ENCODE measurements around the gene SMAD6. TPM values are rescaled to one million over a fixed set of nuclear protein-coding genes. Genes with fewer than 3 reads are reported as not detected.
"Not testable (repeated sequence)": the region's sequence is repeated elsewhere in the genome, so short reads cannot be mapped to it uniquely, and the experiment has no call there.

Gene SMAD6
- total RNA-seq, 2 donors from 2014 or later, result 14.0 to 25.4 TPM

DNA sequence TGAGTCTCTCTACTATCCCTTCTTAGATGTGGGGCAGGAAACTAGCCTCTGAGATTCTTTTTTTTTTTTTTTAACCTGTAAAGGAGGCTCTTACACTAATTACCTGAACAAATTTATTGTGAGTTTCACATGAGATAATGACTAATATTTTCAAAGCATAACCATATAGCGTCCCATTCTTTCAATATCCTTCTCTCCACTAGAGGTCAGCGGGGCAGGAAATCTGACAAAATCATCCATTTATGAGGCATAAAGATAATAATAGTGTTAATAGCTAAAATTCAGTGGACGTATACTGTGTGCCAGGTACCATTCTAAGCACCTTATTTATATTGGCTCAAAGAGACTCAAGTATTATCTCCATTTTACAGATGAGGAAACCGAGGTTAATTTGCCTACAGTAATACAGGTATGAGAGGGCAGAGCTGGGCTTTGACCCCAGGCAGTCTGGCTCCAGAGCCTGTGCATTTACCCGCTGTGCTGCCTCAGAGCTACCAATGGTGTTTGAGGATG is 16.3 kb upstream of the SMAD6 start:
- ATAC-seq (no peak), DNase-seq (no peak)
- intact Hi-C loops (cut with DNase I), result no loop called here
- WGBS, 2 donors, result 70 to 78% methylated on average over 5 of the region's 5 CpGs
- H3K27me3 ChIP-seq, result no peaks in the 10 kb centered on the region
- TF ChIP-seq POLR2A (IDR thresholded peaks at IDR 0.05), result no peak
- TF ChIP-seq CTCF (IDR thresholded peaks at IDR 0.05), result peak in 5 of 7 experiments; percentile 14 to 30 (median 21)
- no peaks in the 10 kb centered on the region for H3K9me3 ChIP-seq
- H3K27ac ChIP-seq, result no peak overlapping the region
- no peaks in the 10 kb centered on the region for H3K36me3 ChIP-seq (replicated peaks in 1 of 2; ENCODE audit: insufficient read depth in 1 of 2, low read depth in 2 of 2)
- no peak overlapping the region for H3K4me3 ChIP-seq
- no peaks in the 10 kb centered on the region for H3K4me1 ChIP-seq

DNA sequence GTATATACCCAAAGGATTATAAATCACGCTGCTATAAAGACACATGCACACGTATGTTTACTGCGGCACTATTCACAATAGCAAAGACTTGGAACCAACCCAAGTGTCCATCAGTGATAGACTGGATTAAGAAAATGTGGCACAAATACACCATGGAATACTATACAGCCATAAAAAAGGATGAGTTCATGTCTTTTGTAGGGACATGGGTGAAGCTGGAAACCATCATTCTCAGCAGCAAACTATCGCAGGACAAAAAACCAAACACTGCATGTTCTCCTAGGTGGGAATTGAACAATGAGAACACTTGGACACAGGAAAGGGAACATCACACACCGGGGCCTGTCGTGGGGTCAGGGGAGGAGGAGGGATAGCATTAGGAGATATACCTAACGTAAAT is 11.1 kb upstream of the SMAD6 start:
- H3K4me3 ChIP-seq; H3K27ac ChIP-seq; H3K36me3 ChIP-seq (replicated peaks in 1 of 2; ENCODE audit: insufficient read depth in 1 of 2, low read depth in 2 of 2); H3K9me3 ChIP-seq; H3K27me3 ChIP-seq; DNase-seq; intact Hi-C loops (cut with DNase I); ATAC-seq; H3K4me1 ChIP-seq: not testable (repeated sequence)
- WGBS, 2 donors, result 68 to 83% methylated on average over 7 of the region's 7 CpGs

- no peaks in the 10 kb centered on the region for H3K36me3 ChIP-seq (replicated peaks in 1 of 2; ENCODE audit: insufficient read depth in 1 of 2, low read depth in 2 of 2)
- H3K4me3 ChIP-seq, result no peak overlapping the region
- no peak for ATAC-seq
- H3K27me3 ChIP-seq, result no peaks in the 10 kb centered on the region
- H3K4me1 ChIP-seq, result no peaks in the 10 kb centered on the region
- H3K27ac ChIP-seq, result no peak overlapping the region
- no peaks in the 10 kb centered on the region for H3K9me3 ChIP-seq
- DNase-seq, result no peak
- intact Hi-C loops (cut with DNase I), result no loop called here
- TF ChIP-seq CTCF (IDR thresholded peaks at IDR 0.05) (no peak), POLR2A (IDR thresholded peaks at IDR 0.05) (no peak)
These were observed 10.3 kb upstream of the SMAD6 start for GRCh38 chr15:66691727-66692126.

- Histone ChIP-seq H3K27me3 (no peaks in the 10 kb centered on the region), H3K4me3 (no peak overlapping the region), H3K36me3 (replicated peaks in 1 of 2; ENCODE audit: insufficient read depth in 1 of 2, low read depth in 2 of 2) (no peaks in the 10 kb centered on the region), H3K27ac (no peak overlapping the region), H3K9me3 (no peaks in the 10 kb centered on the region), H3K4me1 (no peaks in the 10 kb centered on the region)
- intact Hi-C loops (cut with DNase I), result no loop called here
- ATAC-seq (no peak), DNase-seq (no peak)
- TF ChIP-seq POLR2A (IDR thresholded peaks at IDR 0.05) (no peak), CTCF (IDR thresholded peaks at IDR 0.05) (no peak)
- WGBS, 2 donors, result 77 to 78% methylated on average over 3 of the region's 3 CpGs
These were observed 9.6 kb upstream of the SMAD6 start for GRCh38 chr15:66692391-66692790.

GRCh38 chr15:66692808-66693596 is 9.0 kb upstream of the SMAD6 start:
- Histone ChIP-seq H3K9me3 (no peaks in the 10 kb centered on the region), H3K27me3 (no peaks in the 10 kb centered on the region), H3K4me1 (no peaks in the 10 kb centered on the region), H3K36me3 (replicated peaks in 1 of 2; ENCODE audit: insufficient read depth in 1 of 2, low read depth in 2 of 2) (no peaks in the 10 kb centered on the region), H3K27ac (no peak overlapping the region), H3K4me3 (no peak overlapping the region)
- ATAC-seq (no peak), DNase-seq (no peak)
- WGBS, 2 donors, result 58 to 76% methylated on average over 6 of the region's 6 CpGs
- TF ChIP-seq CTCF (IDR thresholded peaks at IDR 0.05), result no peak
- TF ChIP-seq POLR2A (IDR thresholded peaks at IDR 0.05), result no peak
- intact Hi-C loops (cut with DNase I), result no loop called here

Data from body of pancreas (tissue), 4 donors.